HCT116 (cell line): ENCODE results near the gene KRTAP1-3. TPM values are rescaled to one million over a fixed set of nuclear protein-coding genes. Genes with fewer than 3 reads are reported as not detected.

Source experiments
- ATAC-seq: fragments of 200-7000 bp; cut with Tn5 transposase; 2 replicates; pipeline ENCODE4 v1.9.1; 2020; ENCODE audit warnings: mild to moderate bottlenecking, moderate library complexity
- BruUV-seq: library from RNA; stranded (reverse); fragments of 400-500 nt; replicated peaks from 2 replicates; lab custom pipeline; 2021; lab: Mats Ljungman, UMichigan
- CTCF ChIA-PET: fragments of 300-600 bp; sonication (Branson Sonifier 250); formaldehyde crosslinking; loops from one replicate; lab custom pipeline; 2021; ENCODE audit warnings: antibody characterized with exemption; lab: Charles Lee
- POLR2A ChIA-PET: fragments of 300-600, 350-600 bp; sonication (Branson Sonifier 250); formaldehyde crosslinking; loops from one replicate; lab custom pipeline; 2021; ENCODE audit warnings: antibody characterized with exemption; lab: Charles Lee
- RAD21 ChIA-PET, 2 experiments: fragments of 300-600 bp; sonication (Branson Sonifier 250); formaldehyde crosslinking; loops; one replicate each; lab custom pipeline; 2023; ENCODE audit warnings: low total read pairs in 2 of 2; ENCODE audit not compliant: uncharacterized antibody in 2 of 2, unreplicated experiment in 2 of 2, low non-redundant PET in 1 of 2; lab: Charles Lee
- DNase-seq: peaks from one replicate; pipeline ENCODE4 v3.0.0-alpha.2; 2010; ENCODE audit warnings: low read depth, low spot score
- H2AFZ ChIP-seq: fragments of 200-600 bp; shearing (Covaris generic), sonication (generic); 2 replicates; pipeline ENCODE4 v1.6.1; 2017; ENCODE audit warnings: low read depth, mixed run types, mixed read lengths, antibody characterized with exemption, low read length; ENCODE audit not compliant: poor library complexity, severe bottlenecking
- H3K27ac ChIP-seq: 2 replicates; pipeline ENCODE4 v1.5.1; 2012; ENCODE audit warnings: low read depth, low read length
- H3K27me3 ChIP-seq: fragments of 200-600 bp; sonication (generic); 2 replicates; pipeline ENCODE4 v1.6.1; 2016; ENCODE audit warnings: mixed run types, low read length, mixed read lengths; ENCODE audit not compliant: insufficient read depth
- H3K36me3 ChIP-seq, 2 experiments: fragments of 200-500 bp in 1 of 2; fragments of 200-600 bp in 1 of 2; sonication (Bioruptor generic) in 1 of 2; sonication (generic) in 1 of 2; 2 replicates each; pipeline versions ENCODE4 v1.5.1 to v1.6.1; 2014 to 2016; ENCODE audit warnings: low read length in 2 of 2, inconsistent platforms in 1 of 2, mixed read lengths in 1 of 2, mixed run types in 1 of 2; ENCODE audit not compliant: insufficient read depth in 2 of 2, control insufficient read depth in 1 of 2
- H3K4me1 ChIP-seq, 2 experiments: fragments of 200-600 bp in 1 of 2; sonication (generic) in 1 of 2; 2 replicates each; pipeline versions ENCODE4 v1.5.1 to v1.6.1; 2012 to 2017; ENCODE audit warnings: low read length in 2 of 2, inconsistent platforms in 1 of 2, mild to moderate bottlenecking in 1 of 2, mixed read lengths in 1 of 2, mixed run types in 1 of 2, moderate library complexity in 1 of 2; ENCODE audit not compliant: insufficient read depth in 2 of 2, control insufficient read depth in 1 of 2
- H3K4me2 ChIP-seq: fragments of 200-600 bp; sonication (generic); 2 replicates; pipeline ENCODE4 v1.6.1; 2017; ENCODE audit warnings: mixed run types, low read length, mixed read lengths
- H3K4me3 ChIP-seq, 2 experiments: fragments of 200-600 bp in 1 of 2; sonication (generic) in 1 of 2; replicated peaks in 1 of 2; 2 replicates each; pipeline ENCODE4 v1.5.1; 2011 to 2016; ENCODE audit warnings: low read length in 2 of 2, control low read depth in 1 of 2, low read depth in 1 of 2, mild to moderate bottlenecking in 1 of 2, mixed read lengths in 1 of 2, mixed run types in 1 of 2
- H3K79me2 ChIP-seq: fragments of 200-600 bp; sonication (generic); 2 replicates; pipeline ENCODE4 v1.6.1; 2017; ENCODE audit warnings: mild to moderate bottlenecking, mixed run types, low read length, moderate library complexity, mixed read lengths; ENCODE audit not compliant: insufficient read depth
- H3K9ac ChIP-seq: fragments of 200-600 bp; sonication (generic); 2 replicates; pipeline ENCODE4 v1.6.1; 2016; ENCODE audit warnings: low read length, mixed read lengths
- H3K9me2 ChIP-seq: fragments of 200-600 bp; sonication (generic), shearing (Covaris generic); 2 replicates; pipeline ENCODE4 v1.6.1; 2017; ENCODE audit warnings: mixed run types, mild to moderate bottlenecking, moderate library complexity; ENCODE audit not compliant: insufficient read depth
- H3K9me3 ChIP-seq, 2 experiments: fragments of 200-500 bp in 1 of 2; fragments of 200-600 bp in 1 of 2; sonication (Bioruptor generic) in 1 of 2; sonication (generic) in 1 of 2; 2 replicates each; pipeline ENCODE4 v1.6.1; 2014 to 2017; ENCODE audit warnings: low read length in 2 of 2, mixed read lengths in 2 of 2, inconsistent platforms in 1 of 2, low read depth in 1 of 2, mild to moderate bottlenecking in 1 of 2, mixed run types in 1 of 2, moderate library complexity in 1 of 2; ENCODE audit not compliant: control insufficient read depth in 1 of 2, insufficient read depth in 1 of 2
- H4K20me1 ChIP-seq: fragments of 200-600 bp; sonication (generic), shearing (Covaris generic); 2 replicates; pipeline ENCODE4 v1.6.1; 2017; ENCODE audit warnings: mixed run types, mild to moderate bottlenecking, moderate library complexity; ENCODE audit not compliant: insufficient read depth
- ATF3 ChIP-seq: IDR thresholded peaks from 2 replicates; pipeline ENCODE4 v1.6.1; 2012
- CBX3 ChIP-seq: IDR thresholded peaks from 2 replicates; pipeline ENCODE4 v1.6.1; 2012; ENCODE audit warnings: low read depth
- CTCF ChIP-seq, 3 experiments: fragments of 200-600 bp in 1 of 3; sonication (generic) in 1 of 3; IDR thresholded peaks in 2 of 3; conservative IDR thresholded peaks in 1 of 3; 2 replicates each; pipeline ENCODE4 v1.5.1; 2012 to 2017; ENCODE audit warnings: low read depth in 2 of 3, low read length in 2 of 3, antibody characterized with exemption in 1 of 3, borderline replicate concordance in 1 of 3, control low read depth in 1 of 3, mild to moderate bottlenecking in 1 of 3, mixed read lengths in 1 of 3, mixed run types in 1 of 3, moderate library complexity in 1 of 3; ENCODE audit not compliant: insufficient read depth in 1 of 3
- EGR1 ChIP-seq: IDR thresholded peaks from 2 replicates; pipeline ENCODE4 v1.6.1; 2012; ENCODE audit warnings: low read depth
- ELF1 ChIP-seq: IDR thresholded peaks from 2 replicates; pipeline ENCODE4 v1.6.1; 2012; ENCODE audit warnings: low read depth, borderline replicate concordance
- EZH2 ChIP-seq: fragments of 200-600 bp; sonication (generic); IDR thresholded peaks from 2 replicates; pipeline ENCODE4 v1.6.1; 2017; ENCODE audit warnings: antibody characterized with exemption, mixed run types
- EZH2phosphoT487 ChIP-seq: fragments of 200-600 bp; IDR thresholded peaks from 2 replicates; pipeline ENCODE4 v1.6.1; 2018; ENCODE audit warnings: antibody characterized with exemption, borderline replicate concordance
- FOSL1 ChIP-seq: IDR thresholded peaks from 2 replicates; pipeline ENCODE4 v1.6.1; 2012; ENCODE audit warnings: low read depth
- JUND ChIP-seq: IDR thresholded peaks from 2 replicates; pipeline ENCODE4 v1.6.1; 2012
- MAX ChIP-seq: IDR thresholded peaks from 2 replicates; pipeline ENCODE4 v1.6.1; 2012
- POLR2A ChIP-seq: IDR thresholded peaks from 2 replicates; pipeline ENCODE4 v1.7.0; 2011; ENCODE audit warnings: borderline replicate concordance; ENCODE audit not compliant: insufficient read depth, insufficient read length; ENCODE audit errors: extremely low read depth
- RAD21 ChIP-seq: IDR thresholded peaks from 2 replicates; pipeline ENCODE4 v1.6.1; 2012; ENCODE audit warnings: low read depth, mild to moderate bottlenecking
- REST ChIP-seq: IDR thresholded peaks from 2 replicates; pipeline ENCODE4 v1.6.1; 2012; ENCODE audit warnings: low read depth
- TCF7L2 ChIP-seq: IDR thresholded peaks from 2 replicates; pipeline ENCODE4 v1.7.0; 2011; ENCODE audit warnings: borderline replicate concordance, inconsistent platforms; ENCODE audit not compliant: insufficient read depth, insufficient read length; ENCODE audit errors: extremely low read depth
- ZFX ChIP-seq: fragments of 450-650 bp; IDR thresholded peaks from 2 replicates; pipeline ENCODE4 v1.6.1; 2017
- intact Hi-C: fragments of 100-400 bp; cut with micrococcal nuclease; formaldehyde crosslinking; loops from 2 replicates; pipeline ENCODE4 v1.10.0; 2022
- total RNA-seq: library from RNA; stranded (reverse); gene quantifications from one replicate; pipeline ENCODE4 v1.2.1, GENCODE V29; 2021; ENCODE audit not compliant: unreplicated experiment

KRTAP1-3 gene
- total RNA-seq, 1 experiment from 2014 or later = not detected

GRCh38 chr17:40986920-40987319, 47.8 kb downstream of the KRTAP1-3 start (continued):
- TF ChIP-seq REST (no peak), POLR2A (no peak), CTCF (IDR thresholded peaks at IDR 0.05 in 2 of 3, conservative IDR thresholded peaks at IDR 0.05 in 1 of 3; ENCODE audit: borderline replicate concordance in 1 of 3, insufficient read depth in 1 of 3, low read depth in 2 of 3, low read length in 2 of 3) (no peak)

- no peaks in the 10 kb centered on the region for H3K36me3 ChIP-seq
- ChIA-PET CTCF (no interaction called here), RAD21 (no interaction called here)
Observed at GRCh38 chr17:40984226-40984625, 50.4 kb downstream of the KRTAP1-3 start, which contains the start of gene KRT40. KRT40 (minus strand) TSS chr17:40984326; CDS start chr17:40984273, 53 bp downstream.

More at GRCh38 chr17:40984226-40984625, 50.4 kb downstream of the KRTAP1-3 start, which contains the start of gene KRT40:
- ATAC-seq = no peak
- Histone ChIP-seq H3K4me1 (peaks cover 4% of the 10 kb centered on the region in 2 experiments; a peak in 3 of 4 replicates), H3K27ac (no peak within 1 kb of the TSS), H2AFZ (peak within 1 kb of the TSS; percentile 31), H3K4me3 (no peak within 1 kb of the TSS), H3K9me2 (no peaks in the 10 kb centered on the region)
- POLR2A ChIA-PET = no interaction called here
- intact Hi-C loops = no loop called here
- TF ChIP-seq ZFX = no peak
- no peak for TF ChIP-seq CBX3
- no peak for TF ChIP-seq REST
- TF ChIP-seq JUND = no peak
- no peak for TF ChIP-seq MAX
- TF ChIP-seq EZH2 = no peak
- no peak for TF ChIP-seq ATF3
- TF ChIP-seq RAD21 = no peak
- no peak for TF ChIP-seq ELF1
- no peak for TF ChIP-seq EZH2phosphoT487
- TF ChIP-seq TCF7L2 = no peak
- no peak for TF ChIP-seq EGR1
- no peak for TF ChIP-seq POLR2A
- TF ChIP-seq FOSL1 = no peak
- TF ChIP-seq, all 23 proteins: peak for 0
- H3K27me3 ChIP-seq = no peaks in the 10 kb centered on the region
- peaks cover 0 to 8% of the 10 kb centered on the region in 2 experiments; a peak in 1 of 4 replicates for H3K9me3 ChIP-seq
- H4K20me1 ChIP-seq = no peaks in the 10 kb centered on the region
- no peak within 1 kb of the TSS for H3K9ac ChIP-seq
- no peak for DNase-seq
- BruUV-seq = no TSS peak
- no peak within 1 kb of the TSS for H3K4me2 ChIP-seq
- no peaks in the 10 kb centered on the region for H3K79me2 ChIP-seq
